ENCODE data around the gene HDGFL3.

Gene HDGFL3

GRCh38 chr15:83193721-83194120, 13.9 kb downstream of the HDGFL3 start:
- TF ChIP-seq CTCF (IDR thresholded peaks at IDR 0.05), result no peak

GRCh38 chr15:83192742-83193141, 14.9 kb downstream of the HDGFL3 start:
- TF ChIP-seq CTCF (IDR thresholded peaks at IDR 0.05), result no peak

GRCh38 chr15:83190450-83190849, 17.2 kb downstream of the HDGFL3 start:
- no peak for TF ChIP-seq CTCF (IDR thresholded peaks at IDR 0.05)

GRCh38 chr15:83185561-83185960, 22.1 kb downstream of the HDGFL3 start:
- TF ChIP-seq CTCF (IDR thresholded peaks at IDR 0.05), result no peak

GRCh38 chr15:83178869-83179325, 28.7 kb downstream of the HDGFL3 start:
- no peak for TF ChIP-seq CTCF (IDR thresholded peaks at IDR 0.05)

GRCh38 chr15:83178390-83178789, 29.2 kb downstream of the HDGFL3 start:
- TF ChIP-seq CTCF (IDR thresholded peaks at IDR 0.05), result no peak

GRCh38 chr15:83174891-83175290, 32.7 kb downstream of the HDGFL3 start:
- no peak for TF ChIP-seq CTCF (IDR thresholded peaks at IDR 0.05)

GRCh38 chr15:83170474-83171165, 37.0 kb downstream of the HDGFL3 start:
- TF ChIP-seq CTCF (IDR thresholded peaks at IDR 0.05), result no peak

Data from LNCAP (cell line).